ENCODE data around the gene ZNF525. TPM values are rescaled to one million over a fixed set of nuclear protein-coding genes. Genes with fewer than 3 reads are reported as not detected.
"Not testable (repeated sequence)": the region's sequence is repeated elsewhere in the genome, so short reads cannot be mapped to it uniquely, and the experiment has no call there.

Gene ZNF525
- total RNA-seq: 18.1 TPM

GRCh38 chr19:53365134-53365898 lies at the start of gene ZNF525:
TSS of gene ZNF525 (plus strand) at chr19:53365705. CDS start at chr19:53372282, 6,577 bp downstream.
- peak; percentile 92 for DNase-seq (ENCODE audit: low spot score)

- peak; percentile 14 for DNase-seq (ENCODE audit: low spot score)
Measured at GRCh38 chr19:53328967-53329366, 36.5 kb upstream of the ZNF525 start.

GRCh38 chr19:53332484-53332883 lies 33.0 kb upstream of the ZNF525 start:
- no peak for DNase-seq (ENCODE audit: low spot score)

- peak; percentile 15 for DNase-seq (ENCODE audit: low spot score)
Measured at GRCh38 chr19:53333066-53333462, 32.4 kb upstream of the ZNF525 start.

GRCh38 chr19:53333463-53334449 lies 31.7 kb upstream of the ZNF525 start, which contains the start of gene ZNF845:
TSS of gene ZNF845 (plus strand) at chr19:53333749. CDS start at chr19:53341308, 7,559 bp downstream.
- peak; percentile 97 for DNase-seq (ENCODE audit: low spot score)

- DNase-seq (ENCODE audit: low spot score): not testable (repeated sequence)
Measured at GRCh38 chr19:53344403-53344802, 21.1 kb upstream of the ZNF525 start.

- no peak for DNase-seq (ENCODE audit: low spot score)
Measured at GRCh38 chr19:53355739-53356138, 9.8 kb upstream of the ZNF525 start.

GRCh38 chr19:53357821-53358581 lies 7.5 kb upstream of the ZNF525 start:
- no peak for DNase-seq (ENCODE audit: low spot score)

- DNase-seq (ENCODE audit: low spot score): not testable (repeated sequence)
Measured at GRCh38 chr19:53360056-53360455, 5.4 kb upstream of the ZNF525 start.

- DNase-seq (ENCODE audit: low spot score): no peak
Measured at GRCh38 chr19:53365899-53366493, 491 bp downstream of the ZNF525 start.

- no peak for DNase-seq (ENCODE audit: low spot score)
Measured at GRCh38 chr19:53372196-53372595, 6.7 kb downstream of the ZNF525 start.

GRCh38 chr19:53374288-53374687 lies 8.8 kb downstream of the ZNF525 start:
- no peak for DNase-seq (ENCODE audit: low spot score)

- no peak for DNase-seq (ENCODE audit: low spot score)
Measured at GRCh38 chr19:53374743-53375142, 9.2 kb downstream of the ZNF525 start.

GRCh38 chr19:53381376-53381775 lies 15.9 kb downstream of the ZNF525 start:
- no peak for DNase-seq (ENCODE audit: low spot score)

GRCh38 chr19:53388168-53388567 lies 22.7 kb downstream of the ZNF525 start:
- no peak for DNase-seq (ENCODE audit: low spot score)

GRCh38 chr19:53388904-53389303 lies 23.4 kb downstream of the ZNF525 start:
- no peak for DNase-seq (ENCODE audit: low spot score)

- DNase-seq (ENCODE audit: low spot score): no peak
Measured at GRCh38 chr19:53389571-53389970, 24.1 kb downstream of the ZNF525 start.

- peak; percentile 21 for DNase-seq (ENCODE audit: low spot score)
Measured at GRCh38 chr19:53389978-53390377, 24.5 kb downstream of the ZNF525 start.

GRCh38 chr19:53394522-53394973 lies 29.0 kb downstream of the ZNF525 start:
- DNase-seq (ENCODE audit: low spot score): peak; percentile 15

- peak; percentile 96 for DNase-seq (ENCODE audit: low spot score)
Measured at GRCh38 chr19:53394974-53395839, 29.7 kb downstream of the ZNF525 start, which contains the start of gene ZNF765. TSS of gene ZNF765 (plus strand) at chr19:53395149. CDS start at chr19:53398016, 2,867 bp downstream.

Measured in mucosa of gallbladder (tissue), 1 donor.